GM13977 (cell line): ENCODE measurements around the gene GALNT12.

Experiments
- DNase-seq: peaks from one replicate; pipeline ENCODE4 v3.0.0; 2012; ENCODE audit warnings: low spot score
- CTCF ChIP-seq: IDR thresholded peaks from 2 replicates; pipeline ENCODE4 v1.5.1; 2012; ENCODE audit warnings: mild to moderate bottlenecking, control low read depth; ENCODE audit not compliant: insufficient read depth; ENCODE audit errors: extremely low read depth, missing control alignments
- in situ Hi-C: fragments of 300-500 bp; cut with MboI; formaldehyde crosslinking; loops from one replicate; pipeline ENCODE4 v1.12.0; 2022; ENCODE audit warnings: low sequenced_read_pairs, low pct_unique_long_range_greater_than_20kb, mixed read lengths, inconsistent platforms; ENCODE audit not compliant: unreplicated experiment

GALNT12 gene

GRCh38 chr9:98880311-98881015 lies 73.0 kb downstream of the GALNT12 start:
- no peak for TF ChIP-seq CTCF
- in situ Hi-C loops = no loop called here
- DNase-seq = no peak

GRCh38 chr9:98881356-98881755 lies 73.9 kb downstream of the GALNT12 start:
- in situ Hi-C loops = no loop called here
- TF ChIP-seq CTCF = no peak

GRCh38 chr9:98881836-98882568 lies 74.5 kb downstream of the GALNT12 start:
- no peak for TF ChIP-seq CTCF
- no peak for DNase-seq
- in situ Hi-C loops = no loop called here

More at GRCh38 chr9:98881356-98881755, 73.9 kb downstream of the GALNT12 start:
- DNase-seq = no peak

- in situ Hi-C loops = no loop called here
- no peak for TF ChIP-seq CTCF
- no peak for DNase-seq
Measured at GRCh38 chr9:98882569-98882923, 75.1 kb downstream of the GALNT12 start.

GRCh38 chr9:98883276-98883675 lies 75.8 kb downstream of the GALNT12 start:
- in situ Hi-C loops = no loop called here
- TF ChIP-seq CTCF = no peak
- no peak for DNase-seq

- in situ Hi-C loops = no loop called here
- TF ChIP-seq CTCF = no peak
- DNase-seq = no peak
Measured at GRCh38 chr9:98884849-98885248, 77.4 kb downstream of the GALNT12 start.
